ENCODE results near the gene TAS2R10.

TAS2R10 gene

GRCh38 chr12:10779103-10779502 lies 47.1 kb downstream of the TAS2R10 start:
- whole genome bisulfite sequencing, 2 experiments (ENCODE audit: insufficient coverage in 2 of 2), result 83 to 85% methylated on average over 1 to 2 of the region's 2 CpGs
- Histone ChIP-seq H3K4me1 (ENCODE audit: control insufficient read depth, insufficient read depth, low read length, poor library complexity, severe bottlenecking) (no peaks in the 10 kb centered on the region), H3K9me3 (ENCODE audit: control insufficient read depth, low read length) (no peaks in the 10 kb centered on the region), H3K36me3 (ENCODE audit: control insufficient read depth, insufficient read depth, low read length) (no peaks in the 10 kb centered on the region), H3K27ac (ENCODE audit: low read depth, low read length, severe bottlenecking) (no peak overlapping the region), H3K4me3 (ENCODE audit: extremely low read depth, insufficient read depth, low read length, poor library complexity, severe bottlenecking) (no peak overlapping the region)

Data from mesodermal cell (in vitro differentiated cells).